ENCODE data around the gene PIK3R2. TPM values are rescaled to one million over a fixed set of nuclear protein-coding genes. Genes with fewer than 3 reads are reported as not detected.

The PIK3R2 gene
- total and polyA plus RNA-seq, 2 of the 13 experiments (the other 11 are each of a cell fraction or from before 2014, with no cell fraction given) = 18.6 to 25.3 TPM

- TF ChIP-seq ZBTB46 (CRISPR knock-in tag; IDR thresholded peaks at IDR 0.05; ENCODE audit: borderline replicate concordance) (no peak), DBP (CRISPR knock-in tag; IDR thresholded peaks at IDR 0.05; ENCODE audit: not compliant biosample characterization) (no peak), ZKSCAN8 (CRISPR knock-in tag; IDR thresholded peaks at IDR 0.05; ENCODE audit: borderline replicate concordance) (no peak), HHEX (CRISPR knock-in tag; IDR thresholded peaks at IDR 0.05) (no peak), AHR (CRISPR knock-in tag; IDR thresholded peaks at IDR 0.05) (no peak), POLR2G (IDR thresholded peaks at IDR 0.05; ENCODE audit: low read depth, low read length) (0 out of 2 replicates have a peak, but pooled peaks have one; percentile 15), ZNF264 (CRISPR knock-in tag; IDR thresholded peaks at IDR 0.05) (no peak), NFYB (CRISPR knock-in tag; IDR thresholded peaks at IDR 0.05) (no peak), ZNF138 (CRISPR knock-in tag; IDR thresholded peaks at IDR 0.05; ENCODE audit: low read depth) (no peak), ZNF574 (CRISPR knock-in tag; IDR thresholded peaks at IDR 0.05) (peak; percentile 34; the same call in 1 of the 2 replicates), HIC2 (CRISPR knock-in tag; IDR thresholded peaks at IDR 0.05; ENCODE audit: low read depth) (peak; percentile 89), ZNF567 (CRISPR knock-in tag; IDR thresholded peaks at IDR 0.05; ENCODE audit: borderline replicate concordance) (no peak), ZHX2 (IDR thresholded peaks at IDR 0.05; ENCODE audit: low read depth) (peak; percentile 53; the same call in 1 of the 2 replicates), ZHX2 (CRISPR knock-in tag; IDR thresholded peaks at IDR 0.05; ENCODE audit: borderline replicate concordance) (no peak), ZKSCAN5 (CRISPR knock-in tag; IDR thresholded peaks at IDR 0.05) (0 out of 2 replicates have a peak, but pooled peaks have one; percentile 74), HDAC6 (IDR thresholded peaks at IDR 0.05; ENCODE audit: low read depth, low read length) (no peak), BRD4 (CRISPR knock-in tag; IDR thresholded peaks at IDR 0.05) (peak; percentile 33; the same call in 1 of the 2 replicates), ZNF549 (CRISPR knock-in tag; IDR thresholded peaks at IDR 0.05) (no peak)
Observed at GRCh38 chr19:18109341-18109732, 43.6 kb upstream of the PIK3R2 start (continued).
